SK-N-MC (cell line): ENCODE measurements around the gene INPP5E.

Experiments used
- EZH2 ChIP-seq: fragments of 200-600 bp; sonication (generic); IDR thresholded peaks from one replicate; pipeline ENCODE4 v1.6.1; 2017; ENCODE audit warnings: antibody characterized with exemption
- FOXP2 ChIP-seq: optimal IDR thresholded peaks from 2 replicates; pipeline ENCODE3; 2011; ENCODE audit warnings: mild to moderate bottlenecking, moderate library complexity; ENCODE audit not compliant: insufficient read depth; ENCODE audit errors: extremely low read length, control extremely low read depth
- POLR2AphosphoS5 ChIP-seq: IDR thresholded peaks from 2 replicates; pipeline ENCODE4 v1.6.1; 2012; ENCODE audit warnings: mild to moderate bottlenecking, low read depth, low read length, borderline replicate concordance

- TF ChIP-seq POLR2AphosphoS5, result no peak
- TF ChIP-seq EZH2, result no peak
- TF ChIP-seq FOXP2, result no peak
Observed at GRCh38 chr9:136470792-136471469, 31.3 kb upstream of the INPP5E start.
